Panc1 (cell line): ENCODE data around the gene ELK3.

Experiments
- POLR2AphosphoS5 ChIP-seq: IDR thresholded peaks from 2 replicates; pipeline ENCODE4 v1.6.1; 2012; ENCODE audit warnings: mild to moderate bottlenecking, low read depth, low read length, moderate library complexity
- REST ChIP-seq, 2 experiments: IDR thresholded peaks; 2 replicates each; pipeline ENCODE4 v1.6.1; 2011 to 2012; ENCODE audit warnings: low read depth in 2 of 2, control low read depth in 1 of 2, low read length in 1 of 2, mild to moderate bottlenecking in 1 of 2, moderate library complexity in 1 of 2; ENCODE audit not compliant: insufficient read depth in 1 of 2
- SIN3A ChIP-seq: IDR thresholded peaks from 2 replicates; pipeline ENCODE4 v1.6.1; 2012; ENCODE audit warnings: low read depth, mild to moderate bottlenecking, low read length, moderate library complexity, borderline replicate concordance; ENCODE audit not compliant: insufficient read depth
- TF ChIP-seq, protein P1 (sequence below): fragments of 450-650 bp; IDR thresholded peaks from 2 replicates; pipeline ENCODE4 v1.5.1; 2017; ENCODE audit warnings: mild to moderate bottlenecking

DNA sequence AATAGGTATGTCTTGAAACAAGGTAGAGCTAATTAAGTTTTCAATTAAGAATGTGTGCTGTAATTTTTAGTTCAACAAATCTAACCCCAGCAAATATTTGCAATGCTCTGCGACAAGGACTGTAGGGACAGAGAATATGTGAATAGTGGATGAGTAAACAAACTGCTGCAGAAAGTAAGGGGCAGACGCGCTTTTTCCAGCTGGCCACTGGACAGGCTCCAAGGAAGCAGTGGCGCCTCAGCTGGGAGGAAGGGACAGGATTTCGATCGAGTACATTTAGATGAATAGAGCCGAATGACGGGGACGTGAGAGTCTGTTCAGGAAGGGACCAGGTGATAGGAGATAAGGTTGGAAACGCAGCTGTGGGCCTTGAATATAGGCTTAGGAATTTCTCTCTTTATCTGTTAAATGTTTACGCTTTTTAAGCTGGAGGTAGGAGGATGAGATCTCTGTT lies 69.3 kb downstream of the ELK3 start:
- TF ChIP-seq, protein P1, sequence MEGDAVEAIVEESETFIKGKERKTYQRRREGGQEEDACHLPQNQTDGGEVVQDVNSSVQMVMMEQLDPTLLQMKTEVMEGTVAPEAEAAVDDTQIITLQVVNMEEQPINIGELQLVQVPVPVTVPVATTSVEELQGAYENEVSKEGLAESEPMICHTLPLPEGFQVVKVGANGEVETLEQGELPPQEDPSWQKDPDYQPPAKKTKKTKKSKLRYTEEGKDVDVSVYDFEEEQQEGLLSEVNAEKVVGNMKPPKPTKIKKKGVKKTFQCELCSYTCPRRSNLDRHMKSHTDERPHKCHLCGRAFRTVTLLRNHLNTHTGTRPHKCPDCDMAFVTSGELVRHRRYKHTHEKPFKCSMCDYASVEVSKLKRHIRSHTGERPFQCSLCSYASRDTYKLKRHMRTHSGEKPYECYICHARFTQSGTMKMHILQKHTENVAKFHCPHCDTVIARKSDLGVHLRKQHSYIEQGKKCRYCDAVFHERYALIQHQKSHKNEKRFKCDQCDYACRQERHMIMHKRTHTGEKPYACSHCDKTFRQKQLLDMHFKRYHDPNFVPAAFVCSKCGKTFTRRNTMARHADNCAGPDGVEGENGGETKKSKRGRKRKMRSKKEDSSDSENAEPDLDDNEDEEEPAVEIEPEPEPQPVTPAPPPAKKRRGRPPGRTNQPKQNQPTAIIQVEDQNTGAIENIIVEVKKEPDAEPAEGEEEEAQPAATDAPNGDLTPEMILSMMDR, result no peak
- TF ChIP-seq POLR2AphosphoS5 (no peak), SIN3A (no peak), REST (IDR thresholded peaks at IDR 0.05; ENCODE audit: insufficient read depth in 1 of 2, low read depth in 2 of 2, low read length in 1 of 2) (no peak)
